Osteocyte (in vitro differentiated cells): ENCODE measurements around the gene BOD1. TPM values are rescaled to one million over a fixed set of nuclear protein-coding genes. Genes with fewer than 3 reads are reported as not detected.

Source experiments
- DNase-seq: peaks from one replicate; pipeline ENCODE4 v3.0.0; 2021; ENCODE audit warnings: mixed read lengths; ENCODE audit not compliant: unreplicated experiment; ENCODE audit errors: extremely low spot score
- H3K27ac Mint-ChIP-seq: one replicate; pipeline ENCODE4 v1.8.0; 2021; ENCODE audit warnings: mild to moderate bottlenecking, mixed read lengths; ENCODE audit not compliant: unreplicated experiment
- H3K27me3 Mint-ChIP-seq: one replicate; pipeline ENCODE4 v1.8.0; 2021; ENCODE audit warnings: mixed read lengths; ENCODE audit not compliant: unreplicated experiment
- H3K36me3 Mint-ChIP-seq: one replicate; pipeline ENCODE4 v1.8.0; 2021; ENCODE audit warnings: mixed read lengths; ENCODE audit not compliant: unreplicated experiment
- H3K4me1 Mint-ChIP-seq: one replicate; pipeline ENCODE4 v1.8.0; 2021; ENCODE audit warnings: mixed read lengths; ENCODE audit not compliant: unreplicated experiment
- H3K4me3 Mint-ChIP-seq: one replicate; pipeline ENCODE4 v1.8.0; 2021; ENCODE audit warnings: mild to moderate bottlenecking, moderate library complexity, mixed read lengths; ENCODE audit not compliant: unreplicated experiment
- H3K9me3 Mint-ChIP-seq: one replicate; pipeline ENCODE4 v1.8.0; 2021; ENCODE audit warnings: mixed read lengths; ENCODE audit not compliant: unreplicated experiment
- CTCF ChIP-seq: fragments of 200-600 bp; sonication (generic); IDR thresholded peaks from 2 replicates; pipeline ENCODE4 v1.5.0; 2021; ENCODE audit warnings: antibody characterized with exemption, mild to moderate bottlenecking, moderate library complexity
- total RNA-seq: library from RNA; stranded (reverse); gene quantifications from 2 replicates; pipeline ENCODE4 v1.2.1, GENCODE V29; 2021

Gene BOD1
- total RNA-seq, 1 donor from 2014 or later: 70.7 TPM

DNA sequence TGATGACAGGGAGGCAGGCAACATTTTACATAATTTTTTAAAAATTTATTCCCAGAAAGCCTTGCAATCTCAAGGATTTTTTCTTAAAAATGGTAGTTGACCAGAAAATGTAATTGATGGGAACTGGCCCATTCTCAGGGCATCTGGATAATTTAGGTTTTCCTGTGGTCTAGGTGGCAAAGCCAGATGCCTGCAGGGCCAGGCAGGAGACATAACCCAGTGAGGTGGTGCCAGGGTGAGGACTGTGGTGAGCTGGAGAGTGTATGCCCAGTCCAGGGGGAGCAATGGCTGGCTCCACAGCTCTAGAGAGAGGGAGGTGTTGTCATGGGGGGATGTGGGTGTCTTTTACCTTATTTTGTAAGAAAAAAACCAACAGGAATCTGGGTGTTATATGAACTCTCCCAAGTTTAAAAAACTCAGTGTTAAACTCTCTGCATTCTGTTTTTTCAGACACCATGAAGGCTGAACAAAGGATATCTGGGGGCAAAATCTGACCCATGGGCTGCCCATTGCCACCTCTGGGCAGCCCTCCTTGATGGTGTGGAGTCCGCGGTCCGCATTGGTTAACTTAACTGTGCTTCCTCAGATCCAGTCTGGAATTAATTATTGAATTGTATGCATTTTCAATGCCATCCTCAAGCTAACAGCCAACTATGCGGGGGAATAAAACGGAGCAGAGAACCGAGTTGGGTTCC, 43.9 kb downstream of the BOD1 start:
- Mint-ChIP-seq H3K4me1 (peaks cover 38% of the 10 kb centered on the region), H3K36me3 (peaks cover 2% of the 10 kb centered on the region), H3K4me3 (peak overlapping the region; percentile 48), H3K27me3 (no peaks in the 10 kb centered on the region), H3K27ac (peak overlapping the region; percentile 73), H3K9me3 (peaks cover 6% of the 10 kb centered on the region)
- DNase-seq: no peak
- TF ChIP-seq CTCF: no peak

- TF ChIP-seq CTCF: no peak
- Mint-ChIP-seq H3K4me3 (no peak overlapping the region), H3K27me3 (no peaks in the 10 kb centered on the region), H3K4me1 (peaks cover 54% of the 10 kb centered on the region), H3K27ac (no peak overlapping the region), H3K9me3 (peaks cover 6% of the 10 kb centered on the region), H3K36me3 (peaks cover 2% of the 10 kb centered on the region)
- no peak for DNase-seq
Measured at GRCh38 chr5:173570321-173571090, 45.9 kb downstream of the BOD1 start.

DNA sequence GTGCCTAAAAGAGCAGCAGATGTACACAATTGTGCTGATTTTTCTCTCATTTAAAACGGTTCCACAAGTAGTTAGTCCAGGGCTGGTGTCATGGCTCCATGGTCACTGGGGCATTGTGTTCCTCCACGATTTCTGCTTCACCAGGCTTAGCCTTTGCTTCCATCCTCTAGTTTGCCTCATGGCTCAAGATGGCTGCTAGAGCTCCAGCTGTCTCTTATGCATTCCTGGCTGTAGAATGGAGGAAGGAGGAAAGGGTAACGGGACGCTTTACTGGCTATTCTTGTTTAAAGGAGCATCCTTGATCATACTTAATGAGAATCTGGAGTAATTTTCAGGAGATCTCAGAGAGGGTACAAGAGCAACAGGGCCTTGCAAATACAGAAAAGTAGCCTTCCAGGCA, 47.7 kb downstream of the BOD1 start:
- no peaks in the 10 kb centered on the region for H3K27me3 Mint-ChIP-seq
- no peak overlapping the region for H3K4me3 Mint-ChIP-seq
- peaks cover 2% of the 10 kb centered on the region for H3K36me3 Mint-ChIP-seq
- DNase-seq: no peak
- no peak for TF ChIP-seq CTCF
- H3K9me3 Mint-ChIP-seq: peaks cover 6% of the 10 kb centered on the region
- H3K4me1 Mint-ChIP-seq: peaks cover 59% of the 10 kb centered on the region
- H3K27ac Mint-ChIP-seq: no peak overlapping the region

GRCh38 chr5:173568128-173568527, 48.3 kb downstream of the BOD1 start:
- Mint-ChIP-seq H3K36me3 (peaks cover 2% of the 10 kb centered on the region), H3K4me3 (no peak overlapping the region), H3K4me1 (peaks cover 58% of the 10 kb centered on the region), H3K27ac (peak overlapping the region; percentile 87), H3K27me3 (no peaks in the 10 kb centered on the region), H3K9me3 (peaks cover 6% of the 10 kb centered on the region)
- DNase-seq: no peak
- no peak for TF ChIP-seq CTCF

DNA sequence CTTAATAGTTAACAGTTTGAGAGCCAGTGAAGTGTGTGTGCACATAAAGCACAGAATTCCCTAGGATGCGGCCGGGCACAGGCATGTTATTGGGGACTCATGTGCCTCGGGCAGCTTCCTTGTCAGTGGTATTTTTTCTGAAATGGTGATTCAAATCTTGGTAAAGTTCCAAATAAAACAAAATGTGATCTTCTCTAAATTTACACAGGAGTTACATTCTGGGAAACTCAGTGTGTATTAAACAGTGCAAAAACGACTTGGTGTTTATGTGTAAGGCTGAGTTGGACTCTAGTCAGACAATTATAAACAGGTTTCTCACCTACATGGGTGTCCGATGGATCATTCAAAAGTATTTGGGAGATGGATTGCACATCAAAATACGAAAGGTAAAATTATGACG, 48.9 kb downstream of the BOD1 start:
- no peak for DNase-seq
- H3K9me3 Mint-ChIP-seq: peaks cover 6% of the 10 kb centered on the region
- H3K36me3 Mint-ChIP-seq: peaks cover 2% of the 10 kb centered on the region
- H3K27me3 Mint-ChIP-seq: no peaks in the 10 kb centered on the region
- no peak for TF ChIP-seq CTCF
- H3K27ac Mint-ChIP-seq: peak overlapping the region; percentile 87
- peaks cover 54% of the 10 kb centered on the region for H3K4me1 Mint-ChIP-seq
- H3K4me3 Mint-ChIP-seq: no peak overlapping the region
